GM20000 (cell line): ENCODE measurements around the gene FTL.
"Not testable (repeated sequence)": the region's sequence is repeated elsewhere in the genome, so short reads cannot be mapped to it uniquely, and the experiment has no call there.

Source experiments
- DNase-seq: peaks from one replicate; pipeline ENCODE4 v3.0.0; 2012; ENCODE audit warnings: low spot score
- TF ChIP-seq, protein P1 (sequence below): IDR thresholded peaks from 2 replicates; pipeline ENCODE4 v1.5.1; 2012; ENCODE audit warnings: mild to moderate bottlenecking, control low read depth; ENCODE audit errors: extremely low read depth, missing control alignments

Gene FTL

DNA sequence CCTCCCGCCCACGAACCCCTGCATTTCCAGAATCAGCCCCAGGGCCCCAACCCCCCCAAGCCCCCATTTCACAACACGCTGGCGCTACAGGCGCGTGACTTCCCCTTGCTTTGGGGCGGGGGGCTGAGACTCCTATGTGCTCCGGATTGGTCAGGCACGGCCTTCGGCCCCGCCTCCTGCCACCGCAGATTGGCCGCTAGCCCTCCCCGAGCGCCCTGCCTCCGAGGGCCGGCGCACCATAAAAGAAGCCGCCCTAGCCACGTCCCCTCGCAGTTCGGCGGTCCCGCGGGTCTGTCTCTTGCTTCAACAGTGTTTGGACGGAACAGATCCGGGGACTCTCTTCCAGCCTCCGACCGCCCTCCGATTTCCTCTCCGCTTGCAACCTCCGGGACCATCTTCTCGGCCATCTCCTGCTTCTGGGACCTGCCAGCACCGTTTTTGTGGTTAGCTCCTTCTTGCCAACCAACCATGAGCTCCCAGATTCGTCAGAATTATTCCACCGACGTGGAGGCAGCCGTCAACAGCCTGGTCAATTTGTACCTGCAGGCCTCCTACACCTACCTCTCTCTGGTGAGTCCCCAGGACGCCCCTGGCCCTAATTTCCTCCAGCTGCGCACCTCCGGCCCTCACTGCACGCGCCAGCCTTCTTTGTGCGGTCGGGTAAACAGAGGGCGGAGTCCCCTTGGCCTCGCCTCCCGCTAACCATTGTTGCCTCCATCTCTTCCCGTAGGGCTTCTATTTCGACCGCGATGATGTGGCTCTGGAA lies at the start of gene FTL:
Gene FTL (plus strand): TSS at position 270 of the 766 bp plus-strand sequence. CDS start 199 bp downstream, at position 469.
- DNase-seq = peak; percentile 97
- TF ChIP-seq, protein P1, sequence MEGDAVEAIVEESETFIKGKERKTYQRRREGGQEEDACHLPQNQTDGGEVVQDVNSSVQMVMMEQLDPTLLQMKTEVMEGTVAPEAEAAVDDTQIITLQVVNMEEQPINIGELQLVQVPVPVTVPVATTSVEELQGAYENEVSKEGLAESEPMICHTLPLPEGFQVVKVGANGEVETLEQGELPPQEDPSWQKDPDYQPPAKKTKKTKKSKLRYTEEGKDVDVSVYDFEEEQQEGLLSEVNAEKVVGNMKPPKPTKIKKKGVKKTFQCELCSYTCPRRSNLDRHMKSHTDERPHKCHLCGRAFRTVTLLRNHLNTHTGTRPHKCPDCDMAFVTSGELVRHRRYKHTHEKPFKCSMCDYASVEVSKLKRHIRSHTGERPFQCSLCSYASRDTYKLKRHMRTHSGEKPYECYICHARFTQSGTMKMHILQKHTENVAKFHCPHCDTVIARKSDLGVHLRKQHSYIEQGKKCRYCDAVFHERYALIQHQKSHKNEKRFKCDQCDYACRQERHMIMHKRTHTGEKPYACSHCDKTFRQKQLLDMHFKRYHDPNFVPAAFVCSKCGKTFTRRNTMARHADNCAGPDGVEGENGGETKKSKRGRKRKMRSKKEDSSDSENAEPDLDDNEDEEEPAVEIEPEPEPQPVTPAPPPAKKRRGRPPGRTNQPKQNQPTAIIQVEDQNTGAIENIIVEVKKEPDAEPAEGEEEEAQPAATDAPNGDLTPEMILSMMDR = no peak

DNA sequence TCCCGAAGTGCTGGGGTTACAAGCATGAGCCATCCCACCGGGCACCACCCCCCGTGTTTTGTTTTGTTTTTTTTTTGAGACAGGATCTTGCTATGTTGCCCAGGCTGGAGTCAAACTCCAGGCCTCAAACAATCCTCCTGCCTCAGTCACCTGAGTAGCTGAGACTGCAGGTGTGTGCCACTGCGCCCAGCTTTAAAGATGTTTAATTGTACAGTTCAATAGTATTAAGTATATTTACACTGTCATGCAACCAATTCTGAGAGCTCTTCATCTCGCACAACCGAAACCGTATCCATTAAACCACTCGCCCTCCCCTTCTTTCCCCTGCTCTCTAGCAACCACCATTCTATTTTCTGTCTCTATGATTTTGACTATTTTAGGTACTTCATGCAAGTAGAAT lies 49.4 kb upstream of the FTL start:
- TF ChIP-seq, protein P1 = no peak
- DNase-seq = no peak

DNA sequence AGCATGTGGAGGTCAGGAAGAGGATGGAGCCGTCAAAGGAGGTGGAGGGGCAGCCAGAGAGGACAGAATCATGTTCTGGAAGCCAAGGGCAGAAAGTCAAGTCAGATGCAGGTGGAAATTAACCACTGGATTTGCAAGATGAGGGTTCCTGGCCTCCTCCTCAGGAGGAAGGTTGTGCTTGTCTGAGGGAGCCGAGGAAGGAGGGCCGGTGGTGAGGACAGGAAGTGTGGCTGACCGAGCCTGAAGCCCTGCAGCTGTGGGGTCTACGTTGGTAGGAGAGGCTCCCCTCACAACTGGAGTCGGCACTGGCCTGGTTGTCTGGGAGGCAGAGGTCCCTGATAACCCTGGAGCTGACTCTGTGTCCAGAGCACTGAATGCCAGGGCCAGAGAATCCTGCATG lies 47.0 kb upstream of the FTL start:
- TF ChIP-seq, protein P1 = no peak
- no peak for DNase-seq

DNA sequence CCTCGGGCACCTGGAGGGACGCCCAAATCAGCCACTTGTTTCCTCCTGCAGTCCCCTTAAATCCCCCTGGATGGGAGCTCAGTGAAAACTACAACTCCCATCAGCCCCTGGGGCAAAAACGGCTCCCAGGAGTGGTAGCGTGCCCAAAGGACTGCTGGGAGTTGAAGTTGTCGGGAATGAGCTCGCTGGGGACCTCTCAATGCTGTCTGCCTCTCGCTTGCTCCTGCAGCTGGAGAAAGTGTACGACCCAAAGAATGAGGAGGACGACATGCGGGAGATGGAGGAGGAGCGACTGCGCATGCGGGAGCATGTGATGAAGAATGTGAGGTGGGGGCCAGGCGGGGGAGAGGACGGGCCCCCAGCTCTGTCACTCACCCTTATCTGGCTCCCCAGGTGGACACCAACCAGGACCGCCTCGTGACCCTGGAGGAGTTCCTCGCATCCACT lies 46.3 kb upstream of the FTL start:
- DNase-seq = no peak
- TF ChIP-seq, protein P1 = no peak

DNA sequence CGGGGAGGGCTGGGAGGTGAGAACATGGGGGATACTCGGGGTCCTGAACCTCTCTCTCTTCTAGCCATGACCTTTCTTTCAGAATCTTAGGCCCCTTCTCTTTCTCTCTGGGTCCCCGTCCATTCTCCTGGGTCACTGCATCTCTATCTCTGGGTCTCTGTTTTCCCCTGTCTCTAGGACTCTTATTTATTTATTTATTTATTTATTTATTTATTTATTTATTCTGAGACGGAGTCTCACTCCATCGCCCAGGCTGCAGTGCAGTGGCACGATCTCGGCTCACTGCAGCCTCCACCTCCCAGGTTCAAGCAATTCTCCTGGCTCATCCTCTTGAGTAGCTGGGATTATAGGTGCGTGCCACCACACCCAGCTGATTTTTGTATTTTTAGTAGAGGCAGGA lies 45.8 kb upstream of the FTL start:
- not testable (repeated sequence) for DNase-seq

DNA sequence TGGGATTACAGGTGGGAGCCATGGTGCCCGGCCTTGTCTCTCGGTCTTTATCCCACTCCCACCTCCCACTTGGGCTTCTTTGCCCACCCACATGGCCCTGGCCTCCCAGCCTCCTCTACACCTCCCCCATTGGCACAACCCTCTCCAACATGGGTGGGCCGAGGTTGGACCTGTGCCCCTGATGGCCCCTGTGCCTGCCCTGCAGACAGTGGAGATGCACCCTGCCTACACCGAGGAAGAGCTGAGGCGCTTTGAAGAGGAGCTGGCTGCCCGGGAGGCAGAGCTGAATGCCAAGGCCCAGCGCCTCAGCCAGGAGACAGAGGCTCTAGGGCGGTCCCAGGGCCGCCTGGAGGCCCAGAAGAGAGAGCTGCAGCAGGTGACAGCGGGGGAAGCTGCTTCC lies 44.2 kb upstream of the FTL start:
- TF ChIP-seq, protein P1 = no peak
- DNase-seq = no peak

DNA sequence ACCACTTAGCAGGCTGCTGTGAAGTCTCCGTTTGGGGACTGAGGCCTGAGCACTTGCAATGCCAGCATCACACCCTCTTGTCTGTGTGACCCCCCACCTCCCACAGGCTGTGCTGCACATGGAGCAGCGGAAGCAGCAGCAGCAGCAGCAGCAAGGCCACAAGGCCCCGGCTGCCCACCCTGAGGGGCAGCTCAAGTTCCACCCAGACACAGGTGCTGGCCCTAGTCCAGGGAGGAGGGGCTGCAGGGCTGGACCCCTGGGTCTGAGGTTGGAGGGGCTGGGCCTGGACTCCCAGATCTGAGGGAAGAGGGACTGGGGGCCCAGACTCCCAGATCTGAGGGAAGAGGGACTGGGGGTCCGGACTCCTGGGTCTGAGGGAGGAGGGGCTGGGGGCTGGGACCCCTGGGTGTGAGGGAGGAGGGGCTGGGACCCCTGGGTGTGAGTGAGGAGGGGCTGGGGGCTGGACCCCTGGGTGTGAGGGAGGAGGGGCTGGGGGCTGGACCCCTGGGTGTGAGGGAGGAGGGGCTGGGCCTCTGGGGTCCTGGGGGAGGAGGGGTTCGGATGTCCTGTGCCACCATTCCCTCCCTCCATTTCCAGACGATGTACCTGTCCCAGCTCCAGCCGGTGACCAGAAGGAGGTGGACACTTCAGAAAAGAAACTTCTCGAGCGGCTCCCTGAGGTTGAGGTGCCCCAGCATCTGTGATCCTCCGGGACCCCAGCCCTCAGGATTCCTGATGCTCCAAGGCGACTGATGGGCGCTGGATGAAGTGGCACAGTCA lies 43.2 kb upstream of the FTL start:
- DNase-seq = no peak
- TF ChIP-seq, protein P1 = no peak
